T-helper 9 cell (primary cell): Measurements from ENCODE around the gene UNC5C.
"Not testable (repeated sequence)": the region's sequence is repeated elsewhere in the genome, so short reads cannot be mapped to it uniquely, and the experiment has no call there.

Experiments
- DNase-seq: peaks from one replicate; pipeline ENCODE4 v3.0.0-alpha.2; 2020

UNC5C gene

DNA sequence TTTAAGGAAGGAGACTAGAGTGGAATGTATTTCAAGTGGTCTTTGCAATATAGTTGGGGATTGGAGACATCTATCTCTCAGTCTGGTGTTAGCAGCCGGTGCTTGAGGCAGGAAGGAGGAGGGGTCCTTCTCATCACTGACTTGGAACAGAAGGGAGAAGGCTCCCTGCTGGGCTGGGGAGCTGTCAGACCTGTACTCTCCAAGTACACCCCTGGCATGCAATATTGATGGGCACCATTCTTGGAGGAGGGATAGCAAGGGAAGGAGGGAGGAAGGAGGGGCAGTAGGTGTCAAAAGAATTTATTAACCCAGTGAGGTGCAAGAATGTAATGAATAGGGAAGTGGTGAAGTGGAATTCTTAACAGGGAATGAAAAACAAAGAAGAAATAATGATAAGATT lies 338.8 kb downstream of the UNC5C start:
- DNase-seq: no peak

DNA sequence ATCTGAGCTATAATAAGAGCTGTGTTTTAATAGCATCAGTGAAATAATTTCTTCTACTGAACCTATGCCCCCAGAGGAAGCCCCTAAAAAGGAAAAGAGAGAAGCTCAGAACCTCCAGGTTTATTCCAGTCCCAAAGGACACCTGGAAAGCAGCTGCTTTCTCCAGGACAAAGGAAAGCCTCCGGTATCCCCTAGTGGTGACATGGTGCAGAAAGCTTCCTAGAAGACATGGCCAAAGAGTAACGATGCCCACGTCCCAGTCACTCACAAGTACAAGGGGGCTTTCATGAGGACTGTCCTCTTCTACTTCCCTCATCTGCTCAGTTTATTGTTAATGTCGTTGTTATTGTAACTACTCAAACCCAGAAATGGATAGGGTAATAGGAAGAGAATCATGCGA lies 343.9 kb downstream of the UNC5C start:
- no peak for DNase-seq

DNA sequence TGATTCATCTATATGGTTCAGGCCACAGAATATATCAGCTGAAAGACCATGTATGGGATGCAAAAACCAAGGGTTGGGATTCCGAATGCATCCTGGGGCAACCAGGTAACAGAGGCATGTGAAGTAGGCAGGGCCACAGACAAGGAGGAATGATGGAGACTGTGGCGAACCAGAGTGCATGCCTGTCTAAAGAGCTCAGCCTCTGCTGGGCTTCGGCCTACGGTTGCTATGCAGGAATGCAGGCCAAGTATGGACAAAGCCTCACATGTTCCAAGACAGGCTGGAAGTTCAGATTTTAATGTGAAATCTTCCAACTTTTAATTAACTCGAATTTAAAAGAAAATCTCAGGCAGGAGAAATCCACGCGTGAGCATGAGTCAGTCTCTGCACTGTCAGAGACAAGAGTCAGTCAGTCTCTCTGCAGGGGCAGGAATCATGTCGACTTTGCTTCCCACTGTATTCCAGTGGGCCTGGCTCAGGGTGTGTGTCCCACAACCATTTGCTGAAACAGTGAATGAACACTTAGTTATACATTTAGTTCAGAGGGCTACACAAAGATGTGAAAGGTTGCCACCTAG lies 344.4 kb downstream of the UNC5C start:
- no peak for DNase-seq

DNA sequence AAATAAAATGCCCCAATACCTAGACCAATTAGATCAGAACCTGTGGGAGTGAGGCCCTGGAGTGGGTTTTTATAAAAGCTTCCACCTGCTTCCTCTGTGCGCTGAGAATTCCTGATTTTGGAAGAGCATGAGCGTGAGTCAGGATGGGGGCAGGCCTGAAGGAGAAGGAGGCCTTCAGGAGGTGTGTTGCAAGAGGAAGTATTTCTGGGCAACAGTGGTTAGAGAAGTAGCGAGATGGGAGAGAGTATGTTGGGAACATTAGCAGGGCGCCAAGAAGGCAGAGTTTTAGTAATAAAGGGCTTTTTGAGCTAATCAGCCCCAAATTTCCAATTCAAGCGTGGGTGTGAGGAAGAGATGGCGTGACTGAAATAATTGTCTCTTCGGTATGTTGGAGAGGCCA lies 349.8 kb downstream of the UNC5C start:
- no peak for DNase-seq

DNA sequence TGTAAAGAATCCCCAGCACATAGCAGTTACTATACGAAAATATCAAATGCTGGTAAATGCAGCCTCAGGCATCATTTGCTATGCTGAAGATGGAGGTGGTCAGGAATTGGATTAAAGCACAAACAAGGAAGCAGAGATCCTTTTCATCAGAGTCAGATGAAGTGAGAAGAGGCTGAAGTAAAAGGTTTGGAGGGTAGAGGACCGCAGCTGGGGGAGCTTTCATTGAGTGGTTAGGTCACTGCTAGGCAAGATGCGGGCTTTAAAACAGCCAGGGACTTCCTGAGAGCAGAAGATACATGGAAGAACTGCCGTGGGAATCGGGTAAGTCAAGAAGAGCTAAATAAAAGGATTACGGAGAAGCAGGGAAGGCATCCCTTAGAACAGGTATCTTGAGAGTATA lies 351.4 kb downstream of the UNC5C start:
- DNase-seq: no peak

DNA sequence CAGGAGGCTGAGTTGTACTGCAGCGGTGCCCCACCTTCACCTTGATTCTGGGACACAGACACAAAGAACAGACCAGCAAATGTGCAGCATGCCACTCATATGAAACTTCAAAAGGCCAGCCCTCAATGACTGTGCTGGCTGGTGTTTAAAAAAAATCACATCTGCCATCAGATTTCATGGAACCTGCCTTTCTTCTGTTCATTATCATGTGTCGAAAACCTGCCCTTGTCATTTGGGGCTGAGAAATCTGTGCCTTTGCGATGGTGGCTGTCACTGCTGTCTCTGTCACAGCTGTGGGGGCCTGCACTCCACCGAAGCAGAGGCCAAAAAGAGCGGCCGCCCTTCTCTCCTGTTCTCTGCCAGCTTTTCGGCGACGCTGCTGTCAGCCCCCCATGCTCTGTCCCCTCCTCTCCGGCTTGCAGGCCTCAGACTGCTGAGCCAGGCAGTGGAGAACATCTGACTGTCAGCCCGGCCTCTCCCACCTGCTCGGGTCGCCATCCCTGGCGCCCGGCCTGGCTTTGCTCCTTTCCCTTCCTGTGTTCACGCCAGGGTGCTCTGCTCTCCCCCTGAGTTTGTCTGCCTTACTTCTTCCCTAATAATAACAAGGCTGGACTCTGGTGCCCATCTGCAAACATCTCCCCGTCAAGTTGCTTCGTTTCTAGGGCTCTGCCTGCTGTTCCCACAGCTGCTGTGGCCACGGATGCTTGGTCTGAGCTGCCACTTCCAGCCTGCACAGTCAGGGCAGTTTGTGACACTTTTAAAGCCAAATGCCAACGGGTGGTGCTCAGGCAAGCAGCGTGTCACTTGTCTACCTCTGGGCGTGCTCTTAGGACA lies 355.2 kb downstream of the UNC5C start:
- DNase-seq: no peak

DNA sequence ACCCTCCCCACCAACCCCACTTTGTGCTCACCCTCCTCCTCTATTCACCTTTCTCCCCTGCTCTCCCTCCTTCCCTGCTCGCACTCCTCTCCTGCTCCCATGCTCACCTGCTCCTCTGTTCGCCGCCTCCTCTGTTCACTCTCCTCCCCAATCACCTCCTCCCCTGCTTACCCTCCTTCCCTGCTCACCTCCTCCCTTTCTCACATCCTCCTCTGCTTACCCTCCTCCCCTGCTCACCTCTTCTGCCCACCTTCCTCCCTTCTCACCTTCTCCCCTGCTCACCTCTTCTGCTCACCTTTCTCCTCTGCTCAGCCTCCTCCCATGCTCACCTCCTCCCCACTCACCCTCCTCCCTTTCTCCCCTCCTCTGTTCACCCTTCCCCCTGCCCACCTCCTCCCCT lies 357.2 kb downstream of the UNC5C start:
- DNase-seq: no peak

DNA sequence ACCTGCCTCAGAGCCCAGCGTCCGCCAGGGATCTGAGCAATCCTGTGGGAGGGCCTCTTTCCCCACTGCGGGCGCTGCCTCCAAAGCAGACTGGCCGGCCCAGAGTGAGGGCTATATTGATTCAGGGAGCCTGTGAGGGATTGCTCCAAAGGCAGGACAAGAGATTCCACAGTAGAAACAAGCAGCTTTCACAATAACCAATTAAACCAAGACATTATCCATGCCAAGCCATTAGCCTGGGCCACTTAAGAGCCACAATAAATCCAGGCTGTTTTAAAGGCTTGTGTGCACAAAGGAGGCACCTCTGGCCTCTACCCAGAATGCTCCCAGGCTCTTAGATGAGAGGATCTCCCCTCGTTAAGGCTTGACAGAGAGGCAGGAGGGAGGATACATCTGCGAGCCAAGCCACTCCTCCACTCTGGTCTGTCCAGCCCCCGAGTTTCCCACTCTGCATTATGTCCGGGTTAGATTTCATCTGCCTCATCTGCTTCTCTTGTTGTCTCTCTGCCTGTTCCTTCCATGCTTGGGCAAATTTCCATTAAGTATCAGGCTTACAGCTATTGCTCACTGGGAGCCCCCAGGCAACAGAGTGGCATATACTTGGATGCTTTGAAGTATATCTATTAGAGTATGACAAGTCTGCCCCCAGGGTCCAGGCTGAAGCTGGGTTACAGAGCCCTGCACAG lies 357.9 kb downstream of the UNC5C start:
- no peak for DNase-seq

DNA sequence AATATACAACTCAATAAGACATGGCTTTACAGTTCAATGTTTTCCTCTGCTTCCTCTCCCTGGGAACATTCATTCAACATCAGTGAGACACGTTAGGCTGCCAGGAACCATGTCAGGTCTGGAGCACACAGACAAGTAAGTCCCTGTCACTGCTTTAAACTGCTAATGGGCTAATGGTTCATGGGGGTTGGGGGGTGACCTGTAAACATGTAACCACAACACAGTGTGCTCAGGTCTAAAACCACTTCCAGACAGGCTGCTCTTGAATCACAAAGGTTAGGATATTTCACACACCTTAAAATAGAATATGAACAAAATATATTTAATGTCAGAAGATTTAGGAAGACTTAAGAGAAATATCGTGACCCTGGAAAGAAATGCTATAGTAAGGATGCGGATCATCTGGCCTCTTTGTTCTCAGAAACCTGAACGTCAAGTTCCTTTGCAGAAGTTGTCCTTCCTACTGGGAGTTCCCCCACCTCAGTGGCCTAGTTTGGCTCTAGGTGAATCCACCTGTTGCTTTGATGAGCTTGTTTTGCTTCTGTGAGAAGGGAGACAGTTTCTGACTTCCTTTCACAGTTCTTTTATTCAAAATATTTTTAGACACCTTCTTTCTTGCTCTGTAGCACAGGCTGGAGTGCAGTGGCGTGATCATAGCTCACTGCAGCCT lies 359.9 kb downstream of the UNC5C start:
- DNase-seq: no peak

DNA sequence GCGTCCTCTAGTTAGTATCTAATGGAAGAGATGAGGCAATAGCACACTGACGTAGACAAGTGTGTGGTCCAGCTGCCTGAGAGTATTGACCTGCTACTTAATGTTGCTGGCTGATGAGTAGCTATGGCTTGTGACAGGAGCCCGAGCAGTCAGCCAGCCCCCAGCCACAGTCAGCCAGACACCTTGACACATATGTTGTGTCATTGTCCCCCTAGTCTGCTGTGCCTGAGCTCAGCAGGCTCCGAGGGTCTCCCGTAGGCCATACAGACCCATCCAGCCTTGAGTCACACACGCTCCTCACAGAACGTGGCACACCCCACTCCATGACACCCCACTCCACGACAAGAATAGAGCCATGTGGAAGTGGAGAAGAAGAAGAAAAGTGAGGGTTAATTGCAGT lies 362.1 kb downstream of the UNC5C start:
- DNase-seq: no peak

DNA sequence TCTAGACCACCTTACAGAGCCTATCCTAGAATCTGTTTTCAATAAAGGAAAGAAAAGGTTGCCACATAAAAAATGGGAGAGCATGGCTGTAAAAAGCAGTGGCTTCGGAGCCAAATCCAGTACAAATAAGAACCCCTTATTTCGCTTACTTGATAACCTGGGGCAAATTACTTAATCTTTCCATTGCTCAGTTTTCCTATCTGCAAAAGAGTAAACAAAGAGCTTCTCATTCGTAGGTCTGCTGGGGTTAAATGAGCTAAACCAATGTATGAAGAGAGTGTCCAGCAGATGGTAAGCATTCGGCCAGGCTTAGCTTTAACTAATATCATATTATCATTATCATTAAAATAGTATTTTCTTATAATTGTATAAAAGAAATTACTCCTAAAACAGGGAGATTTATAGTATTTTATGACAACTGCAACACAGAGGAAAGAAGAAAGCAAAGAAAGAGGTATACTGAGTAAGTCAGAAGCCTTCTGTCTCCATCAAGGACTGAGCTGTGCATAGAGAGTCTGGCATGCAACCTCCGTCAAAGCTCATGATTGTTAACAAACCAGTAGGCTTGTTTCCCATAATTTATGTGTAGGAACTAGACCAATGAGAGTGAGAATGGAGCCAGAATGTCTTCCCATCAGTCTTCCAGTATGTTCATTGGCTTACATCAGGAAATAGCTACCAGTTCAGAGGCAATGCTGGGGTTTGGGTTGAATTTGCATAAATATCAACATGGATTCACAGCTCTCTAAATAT lies 364.9 kb downstream of the UNC5C start:
- no peak for DNase-seq

DNA sequence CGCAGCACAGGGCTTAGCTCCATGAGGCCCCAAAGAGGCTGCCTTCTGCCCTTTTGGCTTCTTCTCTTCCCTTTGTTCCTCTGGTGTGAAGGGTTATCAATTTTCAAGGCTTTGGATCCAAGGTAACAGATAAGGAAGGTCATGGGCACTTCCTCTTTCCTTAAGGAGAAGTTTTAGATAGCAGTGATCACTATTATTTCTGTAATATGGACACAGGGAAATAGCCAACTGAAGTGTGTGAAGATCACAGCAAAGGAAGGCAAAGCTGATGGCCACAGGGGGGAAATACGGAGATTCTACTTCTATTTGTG lies 366.8 kb downstream of the UNC5C start:
- no peak for DNase-seq

DNA sequence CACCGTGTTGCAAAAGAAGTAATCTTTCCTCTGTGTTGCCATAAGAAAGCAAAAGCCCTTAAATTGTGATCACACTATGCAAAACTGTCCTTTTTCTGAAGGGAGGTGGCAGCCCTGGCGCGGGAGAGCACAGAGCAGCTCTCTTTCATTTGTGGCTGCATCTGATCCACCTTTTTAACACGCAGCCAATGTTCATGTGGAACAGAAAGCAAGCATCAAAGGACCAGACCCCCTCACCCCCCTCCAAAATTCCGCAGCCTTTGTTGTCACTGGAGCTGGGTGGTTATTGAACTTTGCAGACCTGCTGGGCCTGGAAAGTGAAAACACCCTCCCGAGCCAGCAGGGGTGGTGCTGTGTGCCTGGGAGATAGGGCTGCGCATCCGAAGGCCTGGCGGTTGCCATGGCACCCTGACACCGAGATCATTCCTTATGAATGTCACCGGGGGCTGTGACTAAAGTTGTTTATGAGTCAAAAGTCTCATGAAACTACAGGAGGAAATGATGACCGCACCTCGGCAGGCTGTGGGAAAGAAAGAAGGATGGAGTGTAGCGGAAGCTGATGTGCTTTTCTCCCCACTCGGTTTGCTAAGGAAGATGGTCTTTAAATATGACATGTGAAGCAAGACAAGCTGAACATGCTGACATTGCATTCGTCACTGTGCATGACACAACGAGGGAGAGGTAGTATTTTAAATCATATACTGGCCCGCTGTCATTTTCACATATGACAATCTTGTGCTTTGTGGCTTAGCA lies 367.4 kb downstream of the UNC5C start:
- DNase-seq: peak; percentile 11

DNA sequence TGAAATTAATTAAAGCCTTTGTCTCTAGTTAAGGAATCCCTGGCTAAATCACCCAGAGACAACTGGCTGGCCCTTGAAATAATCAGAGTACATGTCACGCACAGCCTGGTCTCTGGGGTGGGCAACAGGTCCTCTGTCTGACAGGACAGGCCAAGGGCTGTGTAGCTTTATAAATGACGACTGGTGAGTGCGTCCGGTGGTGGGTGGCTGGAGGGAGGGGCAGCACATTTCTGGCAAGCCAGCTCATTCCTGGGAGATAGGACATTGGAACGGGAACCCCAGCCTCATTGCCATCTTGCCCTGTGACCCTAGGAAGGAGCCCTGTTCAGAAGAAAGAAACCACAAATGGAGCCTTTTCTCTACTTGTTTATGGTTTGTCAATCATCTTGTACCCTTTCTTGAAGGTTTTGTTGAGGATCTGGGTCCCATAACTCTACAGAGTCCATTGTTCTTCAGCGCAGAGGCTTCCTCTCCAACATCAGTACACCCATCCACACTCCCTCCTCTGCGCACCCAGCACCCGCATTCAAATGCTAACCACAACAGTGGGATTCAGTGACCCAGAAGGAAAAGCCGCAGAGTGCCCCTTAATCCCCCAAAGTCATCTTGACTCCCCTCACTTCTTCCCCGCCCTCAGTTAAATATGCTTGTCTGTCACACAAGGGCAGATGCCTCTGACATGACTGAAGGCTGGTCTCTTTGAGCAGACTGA lies 368.1 kb downstream of the UNC5C start:
- DNase-seq: no peak

DNA sequence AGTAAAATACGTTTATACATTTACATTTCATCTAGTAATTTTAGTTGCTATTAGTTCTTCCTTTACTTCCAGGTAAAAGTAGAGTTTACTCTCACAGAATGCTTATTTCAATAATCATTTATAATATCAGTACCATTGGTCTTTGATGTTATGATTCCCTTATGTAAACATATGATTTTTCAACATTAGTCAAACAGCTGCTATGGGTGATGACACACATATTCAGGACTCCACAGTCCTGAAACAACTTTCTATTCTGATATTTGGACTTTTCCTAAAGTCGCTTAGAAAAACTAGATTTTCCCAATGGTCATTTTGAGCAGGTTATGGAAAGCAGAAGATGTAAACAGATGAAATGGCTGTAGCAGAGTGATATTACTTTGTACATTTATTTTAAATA lies 369.8 kb downstream of the UNC5C start:
- DNase-seq: no peak

DNA sequence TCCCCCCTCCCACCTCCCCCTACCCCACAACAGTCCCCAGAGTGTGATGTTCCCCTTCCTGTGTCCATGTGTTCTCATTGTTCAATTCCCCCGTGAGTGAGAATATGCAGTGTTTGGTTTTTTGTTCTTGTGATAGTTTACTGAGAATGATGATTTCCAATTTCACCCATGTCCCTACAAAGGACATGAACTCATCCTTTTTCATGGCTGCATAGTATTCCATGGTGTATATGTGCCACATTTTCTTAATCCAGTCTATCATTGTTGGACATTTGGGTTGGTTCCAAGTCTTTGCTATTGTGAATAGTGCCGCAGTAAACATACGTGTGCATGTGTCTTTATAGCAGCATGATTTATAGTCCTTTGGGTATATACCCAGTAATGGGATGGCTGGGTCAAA lies 377.4 kb downstream of the UNC5C start:
- not testable (repeated sequence) for DNase-seq

DNA sequence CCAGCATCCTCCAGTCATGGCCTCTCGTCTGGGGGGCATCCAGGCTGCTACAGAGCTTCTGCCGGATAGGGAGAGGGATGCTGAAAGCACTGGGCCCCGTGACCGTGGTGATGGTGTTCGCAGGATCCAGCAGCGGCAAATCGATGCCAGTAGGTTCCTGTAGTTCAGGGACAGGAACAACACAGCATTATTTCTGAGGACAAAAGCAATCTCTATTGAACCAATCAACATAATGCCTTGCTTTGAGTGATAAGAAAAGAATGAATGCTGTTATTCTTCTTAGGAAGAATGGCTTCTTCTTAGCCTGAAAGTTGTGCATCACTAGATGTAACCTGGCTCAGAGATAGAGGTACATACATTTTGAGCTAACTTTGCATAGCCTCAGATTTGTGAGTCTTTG lies 378.6 kb downstream of the UNC5C start:
- no peak for DNase-seq

DNA sequence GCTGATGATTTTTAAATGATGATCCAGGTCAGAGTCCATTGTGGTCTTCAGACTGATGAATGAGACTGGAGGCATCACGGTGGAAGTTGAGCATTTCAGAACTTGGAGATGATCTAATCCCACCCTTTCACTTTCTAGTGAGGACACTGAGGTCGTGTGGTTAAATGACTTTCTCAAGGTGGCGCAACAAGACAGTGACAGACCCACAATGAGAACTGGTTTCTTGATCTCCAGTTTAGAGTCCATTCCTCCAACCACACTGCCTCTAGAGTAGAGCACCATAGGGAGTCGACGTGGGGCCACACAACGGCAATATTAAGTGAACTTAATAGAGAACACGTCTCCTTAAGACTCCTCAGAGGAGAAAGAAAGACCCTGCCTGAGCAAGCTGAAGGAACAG lies 381.0 kb downstream of the UNC5C start:
- no peak for DNase-seq

DNA sequence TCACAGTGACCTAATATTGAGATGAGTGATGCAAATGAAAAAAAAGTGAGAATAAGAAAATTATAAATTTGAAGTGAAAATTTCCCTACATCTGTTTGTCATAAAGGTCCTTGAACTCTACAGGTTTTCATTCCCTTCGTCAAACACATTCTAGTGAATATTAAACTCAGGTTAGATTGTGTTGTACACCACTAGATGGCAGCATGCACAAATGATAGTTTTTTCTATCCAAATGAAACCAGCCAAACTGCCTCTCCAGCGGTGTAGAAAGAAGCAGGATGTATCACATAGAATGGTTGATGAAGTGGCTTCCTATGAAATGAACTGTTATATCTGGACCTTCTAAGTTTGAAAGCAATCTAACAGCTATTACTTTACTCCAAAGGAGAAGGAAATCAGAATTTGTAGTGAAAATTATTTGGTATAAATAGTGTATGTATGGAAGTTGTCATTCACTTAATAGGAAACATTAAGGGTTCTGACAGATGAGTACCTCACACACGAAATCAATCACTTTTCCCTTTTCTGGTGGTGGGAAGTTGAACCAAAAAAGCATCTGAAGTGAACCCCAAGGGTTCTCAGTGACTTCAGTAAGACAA lies 382.7 kb downstream of the UNC5C start:
- no peak for DNase-seq

DNA sequence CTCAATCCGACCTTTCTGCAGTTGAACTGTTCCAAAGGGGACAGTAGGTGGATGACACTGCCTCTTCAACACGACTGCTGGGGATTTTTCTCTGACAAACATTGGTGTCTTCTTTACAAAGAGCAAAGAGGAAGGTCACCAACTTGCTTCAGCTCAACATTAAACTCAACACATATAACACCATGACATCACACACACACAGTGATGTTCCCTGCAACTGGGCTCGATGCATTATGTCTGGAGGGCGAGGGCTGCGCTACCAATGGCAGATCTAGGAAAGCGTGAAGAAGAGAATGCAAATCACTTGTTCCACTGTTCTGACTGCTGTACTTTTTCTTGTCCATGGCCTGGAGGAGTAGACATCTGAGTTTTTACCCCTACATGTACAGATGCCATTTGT lies 385.9 kb downstream of the UNC5C start:
- DNase-seq: no peak

DNA sequence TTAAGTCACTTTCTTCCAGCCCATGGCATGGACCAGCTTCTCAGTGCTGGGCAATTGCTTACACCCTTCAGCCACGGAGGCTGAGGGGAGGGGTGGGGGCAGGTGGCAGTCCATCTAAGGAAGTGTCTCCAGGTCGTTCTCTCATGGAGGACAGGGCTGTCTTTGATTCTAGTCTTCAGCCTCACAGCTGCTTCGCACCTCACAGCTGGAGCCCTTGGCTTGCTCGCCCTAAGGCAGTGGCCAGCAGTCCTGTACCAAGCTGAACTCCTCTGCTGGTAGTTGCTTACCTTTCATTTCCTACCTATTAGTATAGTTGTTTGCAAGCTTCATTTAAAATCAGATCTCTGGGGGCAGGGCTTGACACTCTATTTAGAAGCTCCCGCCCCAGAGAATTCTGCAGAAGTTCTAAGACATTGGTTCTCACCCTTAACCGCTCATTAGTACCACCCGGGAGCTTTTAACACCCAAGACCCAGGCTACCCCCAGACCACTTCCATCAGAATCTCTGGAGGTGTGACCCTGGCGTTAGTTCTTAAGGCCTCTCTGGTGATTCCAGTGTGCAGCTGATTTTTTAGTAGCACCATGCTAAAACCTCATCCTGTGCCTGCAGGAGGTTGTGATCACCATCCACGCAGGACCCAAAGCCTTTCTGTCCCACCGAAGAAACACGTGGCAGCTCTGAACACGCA lies 386.8 kb downstream of the UNC5C start:
- no peak for DNase-seq
